Measurements from ENCODE around the gene GLI3. TPM values are rescaled to one million over a fixed set of nuclear protein-coding genes. Genes with fewer than 3 reads are reported as not detected.

The GLI3 gene
- total RNA-seq, 2 experiments from 2014 or later: 0.28 to 0.36 TPM

GRCh38 chr7:42115795-42116194, 121.2 kb downstream of the GLI3 start:
- Histone ChIP-seq H3K4me1 (ENCODE audit: insufficient read depth, low read length) (no peaks in the 10 kb centered on the region), H3K4me3 (ENCODE audit: low read length) (no peak overlapping the region), H3K27ac (ENCODE audit: low read depth in 1 of 2, low read length in 2 of 2) (no peak overlapping the region), H3K9me3 (ENCODE audit: control insufficient read depth in 1 of 2, insufficient read depth in 1 of 2, low read length in 2 of 2) (no peaks in the 10 kb centered on the region), H3K27me3 (ENCODE audit: control insufficient read depth in 1 of 2, insufficient read depth in 2 of 2, low read length in 2 of 2) (no peaks in the 10 kb centered on the region), H3K36me3 (ENCODE audit: insufficient read depth, low read length) (no peaks in the 10 kb centered on the region)
- POLR2A ChIA-PET: no interaction called here
- Mint-ChIP-seq H3K27ac (no peak overlapping the region), H3K4me1 (ENCODE audit: low read depth) (no peaks in the 10 kb centered on the region), H3K36me3 (ENCODE audit: low read depth) (no peaks in the 10 kb centered on the region), H3K9me3 (no peaks in the 10 kb centered on the region), H3K27me3 (peaks cover 6% of the 10 kb centered on the region), H3K4me3 (no peak overlapping the region)
- DNase-seq (no peak), ATAC-seq (ENCODE audit: poor library complexity) (no peak)
- CTCF ChIA-PET: no interaction called here
- intact Hi-C loops (cut with DNase I, micrococcal nuclease): no loop called here
- no peak for TF ChIP-seq CTCF (IDR thresholded peaks at IDR 0.05)

GRCh38 chr7:42110333-42110732, 126.7 kb downstream of the GLI3 start:
- Mint-ChIP-seq H3K27me3 (peaks cover 12% of the 10 kb centered on the region), H3K4me1 (ENCODE audit: low read depth) (no peaks in the 10 kb centered on the region), H3K36me3 (ENCODE audit: low read depth) (no peaks in the 10 kb centered on the region), H3K27ac (no peak overlapping the region), H3K4me3 (no peak overlapping the region), H3K9me3 (no peaks in the 10 kb centered on the region)
- ChIA-PET POLR2A (no interaction called here), CTCF (no interaction called here)
- Histone ChIP-seq H3K27me3 (ENCODE audit: control insufficient read depth in 1 of 2, insufficient read depth in 2 of 2, low read length in 2 of 2) (no peaks in the 10 kb centered on the region), H3K4me1 (ENCODE audit: insufficient read depth, low read length) (no peaks in the 10 kb centered on the region), H3K9me3 (ENCODE audit: control insufficient read depth in 1 of 2, insufficient read depth in 1 of 2, low read length in 2 of 2) (no peaks in the 10 kb centered on the region), H3K36me3 (ENCODE audit: insufficient read depth, low read length) (no peaks in the 10 kb centered on the region), H3K4me3 (ENCODE audit: low read length) (no peak overlapping the region), H3K27ac (ENCODE audit: low read depth in 1 of 2, low read length in 2 of 2) (no peak overlapping the region)
- ATAC-seq (ENCODE audit: poor library complexity): no peak
- intact Hi-C loops (cut with DNase I, micrococcal nuclease): no loop called here
- DNase-seq: no peak
- no peak for TF ChIP-seq CTCF (IDR thresholded peaks at IDR 0.05)

GRCh38 chr7:42108803-42109528, 128.0 kb downstream of the GLI3 start:
- Mint-ChIP-seq H3K36me3 (ENCODE audit: low read depth) (no peaks in the 10 kb centered on the region), H3K4me1 (ENCODE audit: low read depth) (no peaks in the 10 kb centered on the region), H3K9me3 (no peaks in the 10 kb centered on the region), H3K27ac (no peak overlapping the region), H3K27me3 (peaks cover 7% of the 10 kb centered on the region), H3K4me3 (no peak overlapping the region)
- Histone ChIP-seq H3K4me1 (ENCODE audit: insufficient read depth, low read length) (no peaks in the 10 kb centered on the region), H3K4me3 (ENCODE audit: low read length) (no peak overlapping the region), H3K36me3 (ENCODE audit: insufficient read depth, low read length) (no peaks in the 10 kb centered on the region), H3K27me3 (ENCODE audit: control insufficient read depth in 1 of 2, insufficient read depth in 2 of 2, low read length in 2 of 2) (no peaks in the 10 kb centered on the region), H3K27ac (ENCODE audit: low read depth in 1 of 2, low read length in 2 of 2) (no peak overlapping the region), H3K9me3 (ENCODE audit: control insufficient read depth in 1 of 2, insufficient read depth in 1 of 2, low read length in 2 of 2) (no peaks in the 10 kb centered on the region)
- CTCF ChIA-PET: interaction anchor here (0.6 kb wide), 1 partner anchor 1180 kb away, joined by 3 read pairs; no protein-coding TSS in a partner anchor
- POLR2A ChIA-PET: no interaction called here
- DNase-seq: no peak
- TF ChIP-seq CTCF (IDR thresholded peaks at IDR 0.05): no peak
- intact Hi-C loops (cut with DNase I, micrococcal nuclease): no loop called here
- no peak for ATAC-seq (ENCODE audit: poor library complexity)
